IMR-90 (cell line): ENCODE measurements around the gene GCG. TPM values are rescaled to one million over a fixed set of nuclear protein-coding genes. Genes with fewer than 3 reads are reported as not detected.

ENCODE experiments used
- polyA plus RNA-seq, 3 experiments: library from polyadenylated mRNA; depleted of rRNA; stranded (reverse); fragments of >200 nt; gene quantifications; 2 replicates each; pipeline ENCODE4 v1.2.3, GENCODE V29; 2012; ENCODE audit warnings: low replicate concordance in 1 of 3
- total RNA-seq: library from RNA; depleted of rRNA; stranded (reverse); fragments of >200 nt; gene quantifications from 2 replicates; pipeline ENCODE4 v1.2.3, GENCODE V29; 2012; rRNA removed

The GCG gene
- total and polyA plus RNA-seq, 2 of the 4 experiments (the other 2 are of a cell fraction) = not detected

Other genes starting within 250 kb of the GCG start
- 19.0 and 24.2 TPM in 2 replicates for gene DPP4, start 78.0 kb downstream of the GCG start, total RNA-seq
- 9.8 and 13.2 TPM in 2 replicates for gene DPP4, start 78.0 kb downstream of the GCG start, polyA plus RNA-seq (2012; rRNA removed)
- 71.0 and 93.9 TPM in 2 replicates for gene FAP, start 91.2 kb upstream of the GCG start, total RNA-seq
- gene FAP, start 91.2 kb upstream of the GCG start, polyA plus RNA-seq (2012; rRNA removed) = 74.1 and 95.0 TPM in 2 replicates
- gene IFIH1, start 166.4 kb upstream of the GCG start, total RNA-seq = 1.4 and 2.2 TPM in 2 replicates
- gene IFIH1, start 166.4 kb upstream of the GCG start, polyA plus RNA-seq (2012; rRNA removed) = 0.76 and 1.3 TPM in 2 replicates
- 3.6 and 9.7 TPM in 2 replicates for gene GCA, start 191.9 kb upstream of the GCG start, total RNA-seq
- gene GCA, start 191.9 kb upstream of the GCG start, polyA plus RNA-seq (2012; rRNA removed) = 2.2 and 2.3 TPM in 2 replicates